Muscle layer of colon (tissue), 2 donors: ENCODE measurements around the gene SCN7A.

ENCODE experiments used
- H3K27ac ChIP-seq: one replicate; pipeline ENCODE4 v1.7.0; 2013; ENCODE audit warnings: low read depth, mild to moderate bottlenecking, low read length, moderate library complexity
- H3K27me3 ChIP-seq, 2 donors: one replicate each; pipeline ENCODE4 v1.7.0; 2013; ENCODE audit warnings: low read length in 2 of 2, mild to moderate bottlenecking in 2 of 2; ENCODE audit not compliant: insufficient read depth in 2 of 2, control insufficient read depth in 1 of 2
- H3K36me3 ChIP-seq: one replicate; pipeline ENCODE4 v1.7.0; 2013; ENCODE audit warnings: mild to moderate bottlenecking, low read length; ENCODE audit not compliant: insufficient read depth
- H3K4me1 ChIP-seq: one replicate; pipeline ENCODE4 v1.7.0; 2013; ENCODE audit warnings: mild to moderate bottlenecking, low read length; ENCODE audit not compliant: insufficient read depth
- H3K4me3 ChIP-seq, 2 donors: one replicate each; pipeline ENCODE4 v1.7.0; 2013; ENCODE audit warnings: low read length in 2 of 2, low read depth in 1 of 2, mild to moderate bottlenecking in 1 of 2, moderate library complexity in 1 of 2
- H3K9ac ChIP-seq: one replicate; pipeline ENCODE4 v1.7.0; 2013; ENCODE audit warnings: low read length
- H3K9me3 ChIP-seq: one replicate; pipeline ENCODE4 v1.7.0; 2013; ENCODE audit warnings: mild to moderate bottlenecking, low read length
- donor health status: abdominal sarcoma.
- donor health status: Adenocarcinoma of cecum.

The SCN7A gene

DNA sequence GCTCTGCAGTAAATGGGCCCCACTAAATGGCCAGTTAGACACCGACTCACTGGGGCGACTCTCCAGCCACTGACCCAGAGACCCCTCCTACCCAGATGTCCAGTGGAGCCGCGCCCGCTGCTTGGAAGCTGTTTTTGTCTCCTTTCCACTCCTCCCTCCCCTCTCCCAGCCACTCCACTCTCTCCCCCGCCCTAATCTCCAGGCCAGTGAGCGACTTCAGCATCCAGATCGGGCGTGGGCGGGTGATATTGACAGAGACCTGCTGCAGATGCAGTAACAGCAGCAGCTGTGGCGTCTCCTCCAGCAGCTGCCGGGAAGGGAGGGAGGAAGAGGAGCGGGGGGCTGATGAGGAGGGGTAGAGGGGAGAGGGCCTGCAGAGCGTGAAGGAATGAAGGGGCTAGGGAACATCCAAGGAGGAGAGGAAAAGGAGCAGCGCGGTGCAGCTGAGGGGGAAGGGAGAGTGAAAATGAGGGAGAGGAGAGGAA lies at the start of gene SCN7A:
Gene SCN7A (minus strand): TSS at position 110 of the 485 bp plus-strand sequence. CDS start 16,553 bp downstream, outside the sequence.
- H3K4me3 ChIP-seq = peak within 1 kb of the TSS; percentile 55 to 63
- no peaks in the 10 kb centered on the region for H3K36me3 ChIP-seq
- peak within 1 kb of the TSS; percentile 58 for H3K27ac ChIP-seq
- H3K27me3 ChIP-seq = no peaks in the 10 kb centered on the region
- no peaks in the 10 kb centered on the region for H3K9me3 ChIP-seq
- peaks cover 21% of the 10 kb centered on the region for H3K4me1 ChIP-seq
- peak within 1 kb of the TSS; percentile 45 for H3K9ac ChIP-seq

DNA sequence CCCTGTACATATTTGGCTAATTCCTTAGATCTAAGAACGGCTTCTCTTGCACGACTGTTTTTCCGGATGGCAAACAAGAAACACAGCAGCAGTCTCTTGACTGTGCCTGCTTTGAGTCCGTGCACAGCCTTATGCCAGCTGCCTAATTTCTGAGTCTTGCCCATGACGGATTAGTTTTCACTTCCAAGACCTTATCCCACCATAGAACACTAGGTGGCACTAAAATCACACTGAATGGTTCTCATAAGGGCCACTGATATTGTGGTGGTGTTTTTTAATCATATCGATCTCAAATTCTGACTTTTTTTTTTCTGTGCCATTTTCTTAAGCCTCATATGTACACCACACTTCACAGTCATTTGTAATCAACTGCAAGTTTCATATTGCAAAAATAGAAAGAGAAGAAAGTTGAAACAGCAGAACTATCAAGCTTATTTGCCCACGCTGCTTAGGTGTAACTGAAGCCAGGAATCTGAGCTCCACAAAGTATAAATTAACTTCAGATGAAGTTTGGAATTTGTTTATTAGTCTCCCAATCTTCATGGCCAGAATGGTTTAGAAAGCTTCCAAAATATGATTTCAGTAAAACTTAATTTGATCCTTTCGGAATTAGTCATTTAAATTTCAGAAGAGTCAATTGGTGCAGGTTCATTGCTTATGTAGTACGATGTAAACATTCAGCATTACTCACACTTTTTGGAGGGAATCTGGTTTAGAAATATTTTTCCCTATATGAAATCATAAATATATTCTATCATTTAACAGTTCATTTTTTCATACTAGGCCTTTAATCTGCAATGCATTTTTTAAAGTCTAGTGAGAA lies 45.5 kb upstream of the SCN7A start:
- Histone ChIP-seq H3K9me3 (no peaks in the 10 kb centered on the region), H3K9ac (no peak overlapping the region), H3K4me1 (peaks cover 3% of the 10 kb centered on the region), H3K27ac (no peak overlapping the region), H3K4me3 (peak overlapping the region; percentile 14 to 44), H3K27me3 (no peaks in the 10 kb centered on the region), H3K36me3 (no peaks in the 10 kb centered on the region)

DNA sequence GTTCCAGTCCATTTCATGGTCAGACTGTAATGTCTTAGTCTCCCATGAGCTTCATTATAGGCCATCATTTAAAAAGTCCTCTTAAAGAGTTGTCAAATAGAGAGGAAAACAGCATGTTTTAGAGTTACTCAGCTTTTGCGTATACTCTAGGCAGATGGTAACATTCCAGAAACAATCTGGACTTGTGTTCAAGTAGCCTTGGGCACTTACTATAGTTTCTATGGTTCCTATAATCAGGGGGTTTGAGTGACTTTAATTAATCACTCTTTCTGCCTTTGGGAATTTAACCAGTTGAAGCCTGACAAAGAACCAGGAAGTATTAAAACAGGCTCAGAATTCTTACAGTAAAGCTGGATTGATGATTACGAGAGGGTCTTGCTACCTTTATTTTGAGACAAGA lies 42.1 kb upstream of the SCN7A start:
- H3K9me3 ChIP-seq = no peaks in the 10 kb centered on the region
- H3K27me3 ChIP-seq = no peaks in the 10 kb centered on the region
- no peak overlapping the region for H3K4me3 ChIP-seq
- no peak overlapping the region for H3K9ac ChIP-seq
- no peak overlapping the region for H3K27ac ChIP-seq
- H3K36me3 ChIP-seq = no peaks in the 10 kb centered on the region
- H3K4me1 ChIP-seq = peaks cover 3% of the 10 kb centered on the region

GRCh38 chr2:166521155-166521554 lies 27.1 kb upstream of the SCN7A start:
- Histone ChIP-seq H3K4me3 (no peak overlapping the region), H3K27ac (no peak overlapping the region), H3K9ac (no peak overlapping the region), H3K4me1 (peaks cover 24% of the 10 kb centered on the region), H3K27me3 (no peaks in the 10 kb centered on the region), H3K9me3 (no peaks in the 10 kb centered on the region), H3K36me3 (no peaks in the 10 kb centered on the region)

- Histone ChIP-seq H3K4me1 (peaks cover 30% of the 10 kb centered on the region), H3K36me3 (no peaks in the 10 kb centered on the region), H3K27me3 (no peaks in the 10 kb centered on the region), H3K9ac (no peak overlapping the region), H3K27ac (no peak overlapping the region), H3K4me3 (no peak overlapping the region), H3K9me3 (no peaks in the 10 kb centered on the region)
These were observed 26.6 kb upstream of the SCN7A start for GRCh38 chr2:166520604-166521003.

DNA sequence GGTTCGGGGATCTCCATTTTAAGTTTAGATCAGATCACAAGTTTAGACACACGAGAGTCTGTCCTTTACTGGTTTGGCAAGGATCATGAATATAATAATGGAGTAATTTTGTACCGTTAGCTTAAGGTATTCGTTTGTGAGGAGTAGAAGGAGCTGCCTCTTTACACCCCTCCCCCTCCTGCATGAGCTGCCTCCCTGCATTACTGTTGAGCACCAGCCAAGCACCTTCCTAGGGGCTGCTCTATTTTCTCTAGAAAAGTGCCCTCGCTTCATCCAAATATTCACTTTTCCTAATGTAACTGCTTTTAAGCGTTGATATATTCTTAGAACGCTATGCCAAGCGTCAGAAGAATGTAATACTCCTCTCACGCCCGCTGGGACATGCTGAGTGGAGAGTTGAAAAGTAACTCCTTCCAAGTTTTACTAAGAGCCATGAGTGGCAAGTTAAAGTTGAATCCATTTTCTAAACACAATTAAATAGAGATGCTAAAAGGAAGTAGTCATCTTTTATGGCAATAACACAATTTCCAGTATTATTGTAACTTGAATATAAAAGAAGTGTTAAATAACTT lies 25.4 kb upstream of the SCN7A start:
- Histone ChIP-seq H3K4me3 (peak overlapping the region; percentile 2 to 33), H3K9ac (no peak overlapping the region), H3K4me1 (peaks cover 34% of the 10 kb centered on the region), H3K9me3 (no peaks in the 10 kb centered on the region), H3K27ac (no peak overlapping the region), H3K27me3 (no peaks in the 10 kb centered on the region), H3K36me3 (no peaks in the 10 kb centered on the region)

GRCh38 chr2:166518634-166519390 lies 24.8 kb upstream of the SCN7A start:
- H3K27ac ChIP-seq = no peak overlapping the region
- H3K27me3 ChIP-seq = no peaks in the 10 kb centered on the region
- H3K4me1 ChIP-seq = peaks cover 34% of the 10 kb centered on the region
- no peaks in the 10 kb centered on the region for H3K9me3 ChIP-seq
- H3K4me3 ChIP-seq = no peak overlapping the region
- H3K36me3 ChIP-seq = no peaks in the 10 kb centered on the region
- H3K9ac ChIP-seq = no peak overlapping the region

DNA sequence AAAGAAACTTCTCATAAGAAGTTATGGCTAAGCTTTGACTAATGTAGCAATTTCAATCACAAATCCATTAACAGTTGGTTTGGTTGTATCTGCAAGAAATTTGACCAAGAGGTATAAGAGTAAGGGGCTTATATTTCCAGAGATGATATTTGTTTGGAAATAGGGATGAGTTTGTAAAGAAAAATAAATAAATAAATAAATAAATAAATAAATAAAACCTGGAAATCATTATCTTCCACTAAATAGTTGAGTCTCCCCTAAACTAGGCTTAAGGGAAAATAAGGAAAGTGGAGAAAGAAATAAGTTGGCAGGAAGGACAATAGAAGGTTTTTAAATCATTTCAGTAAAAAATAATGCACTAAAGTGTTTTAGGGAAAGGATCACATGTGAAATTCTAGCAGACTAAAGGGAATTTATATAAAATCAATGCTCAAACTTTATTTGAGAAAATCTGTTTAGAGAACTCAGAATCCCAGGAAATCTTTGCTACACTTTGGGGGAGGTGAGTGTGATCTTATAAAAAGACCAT lies 23.5 kb upstream of the SCN7A start:
- H3K4me1 ChIP-seq = peaks cover 34% of the 10 kb centered on the region
- H3K27ac ChIP-seq = no peak overlapping the region
- no peaks in the 10 kb centered on the region for H3K9me3 ChIP-seq
- H3K4me3 ChIP-seq = no peak overlapping the region
- no peak overlapping the region for H3K9ac ChIP-seq
- no peaks in the 10 kb centered on the region for H3K27me3 ChIP-seq
- no peaks in the 10 kb centered on the region for H3K36me3 ChIP-seq

- Histone ChIP-seq H3K9me3 (no peaks in the 10 kb centered on the region), H3K27me3 (no peaks in the 10 kb centered on the region), H3K4me1 (peaks cover 34% of the 10 kb centered on the region), H3K9ac (no peak overlapping the region), H3K4me3 (no peak overlapping the region), H3K27ac (no peak overlapping the region), H3K36me3 (no peaks in the 10 kb centered on the region)
These were observed 22.8 kb upstream of the SCN7A start for GRCh38 chr2:166516712-166517303.

- Histone ChIP-seq H3K4me3 (no peak overlapping the region), H3K36me3 (no peaks in the 10 kb centered on the region), H3K9ac (no peak overlapping the region), H3K27me3 (no peaks in the 10 kb centered on the region), H3K4me1 (peaks cover 21% of the 10 kb centered on the region), H3K9me3 (no peaks in the 10 kb centered on the region), H3K27ac (no peak overlapping the region)
These were observed 19.9 kb upstream of the SCN7A start for GRCh38 chr2:166513952-166514351.

DNA sequence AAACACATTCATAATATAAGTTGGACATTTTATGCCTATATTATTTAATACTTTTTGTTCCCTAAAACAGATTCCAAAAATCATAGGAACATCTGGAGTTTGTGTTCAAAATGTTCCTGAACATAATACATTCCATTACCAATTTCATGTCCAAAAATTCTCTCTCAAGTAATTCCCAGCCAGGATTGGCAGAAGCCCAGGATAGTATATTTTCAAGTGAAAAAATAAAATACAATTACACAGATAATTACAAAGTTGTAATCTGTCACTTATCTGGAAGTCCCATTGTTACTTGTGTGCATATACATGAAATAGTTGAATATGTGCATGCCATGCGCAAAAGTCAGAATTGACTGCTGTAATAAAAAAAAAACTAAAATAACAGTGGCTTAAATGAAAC lies 5.2 kb upstream of the SCN7A start:
- H3K27ac ChIP-seq = no peak overlapping the region

More for the DNA sequence above, 5.2 kb upstream of the SCN7A start:
- no peaks in the 10 kb centered on the region for H3K27me3 ChIP-seq
- H3K9ac ChIP-seq = no peak overlapping the region
- no peak overlapping the region for H3K4me3 ChIP-seq
- no peaks in the 10 kb centered on the region for H3K36me3 ChIP-seq
- H3K4me1 ChIP-seq = peaks cover 21% of the 10 kb centered on the region
- no peaks in the 10 kb centered on the region for H3K9me3 ChIP-seq
